Activated CD4-positive, alpha-beta T cell treated with anti-CD3 and anti-CD28 coated beads for 48 hours (primary cell): ENCODE measurements around the gene CUBN.

Experiments
- DNase-seq: peaks from one replicate; pipeline ENCODE4 v3.0.0-alpha.2; 2020

CUBN gene

GRCh38 chr10:16905320-16905719 lies 224.3 kb downstream of the CUBN start:
- DNase-seq, result no peak

GRCh38 chr10:16904639-16905061 lies 225.0 kb downstream of the CUBN start:
- no peak for DNase-seq

- DNase-seq, result no peak
Measured at GRCh38 chr10:16904049-16904448, 225.6 kb downstream of the CUBN start.

- DNase-seq, result peak; percentile 37
Measured at GRCh38 chr10:16902606-16903005, 227.0 kb downstream of the CUBN start.

- no peak for DNase-seq
Measured at GRCh38 chr10:16901106-16901505, 228.5 kb downstream of the CUBN start.

GRCh38 chr10:16896993-16897392 lies 232.6 kb downstream of the CUBN start:
- no peak for DNase-seq

- DNase-seq, result no peak
Measured at GRCh38 chr10:16894821-16895220, 234.8 kb downstream of the CUBN start.

GRCh38 chr10:16893664-16894063 lies 235.9 kb downstream of the CUBN start:
- DNase-seq, result no peak

GRCh38 chr10:16891375-16892313 lies 238.0 kb downstream of the CUBN start:
- peak; percentile 58 for DNase-seq

GRCh38 chr10:16890691-16891090 lies 238.9 kb downstream of the CUBN start:
- DNase-seq, result no peak

- DNase-seq, result no peak
Measured at GRCh38 chr10:16887565-16887964, 242.0 kb downstream of the CUBN start.

- DNase-seq, result no peak
Measured at GRCh38 chr10:16886031-16886430, 243.6 kb downstream of the CUBN start.

- DNase-seq, result no peak
Measured at GRCh38 chr10:16884497-16884896, 245.1 kb downstream of the CUBN start.

GRCh38 chr10:16883084-16883483 lies 246.5 kb downstream of the CUBN start:
- DNase-seq, result no peak

GRCh38 chr10:16870331-16870730 lies 259.3 kb downstream of the CUBN start:
- no peak for DNase-seq

GRCh38 chr10:16867990-16868389 lies 261.6 kb downstream of the CUBN start:
- no peak for DNase-seq

- no peak for DNase-seq
Measured at GRCh38 chr10:16867556-16867955, 262.1 kb downstream of the CUBN start.

GRCh38 chr10:16866541-16867275 lies 262.9 kb downstream of the CUBN start:
- DNase-seq, result no peak

- DNase-seq, result no peak
Measured at GRCh38 chr10:16865766-16866165, 263.8 kb downstream of the CUBN start.

GRCh38 chr10:16863766-16864165 lies 265.8 kb downstream of the CUBN start:
- no peak for DNase-seq

- DNase-seq, result no peak
Measured at GRCh38 chr10:16857419-16857818, 272.2 kb downstream of the CUBN start.

- no peak for DNase-seq
Measured at GRCh38 chr10:16856567-16856966, 273.0 kb downstream of the CUBN start.

- DNase-seq, result no peak
Measured at GRCh38 chr10:16856092-16856491, 273.5 kb downstream of the CUBN start.

- no peak for DNase-seq
Measured at GRCh38 chr10:16854623-16855022, 275.0 kb downstream of the CUBN start.
